ENCODE measurements around the gene TTC28.

GRCh38 chr22:28560046-28560742, 119.4 kb downstream of the TTC28 start:
- TF ChIP-seq CTCF (IDR thresholded peaks at IDR 0.05), result no peak
- TF ChIP-seq POLR2A (IDR thresholded peaks at IDR 0.05), result no peak

Measured in heart left ventricle (tissue), 13 donors.